H1 (cell line): ENCODE results near the gene IPO11. TPM values are rescaled to one million over a fixed set of nuclear protein-coding genes. Genes with fewer than 3 reads are reported as not detected.

Experiments used
- CTCF ChIA-PET: fragments of 300-600 bp; sonication (Branson Sonifier 250); formaldehyde crosslinking; loops from one replicate; lab custom pipeline; 2021; ENCODE audit not compliant: partially characterized antibody; lab: Charles Lee
- POLR2A ChIA-PET: fragments of 300-600 bp; sonication (Branson Sonifier 250); formaldehyde crosslinking; loops from one replicate; lab custom pipeline; 2021; ENCODE audit warnings: inconsistent platforms; ENCODE audit not compliant: partially characterized antibody; lab: Charles Lee
- DNase-seq, 2 experiments: peaks; one replicate each; pipeline versions ENCODE4 v3.0.0 to v3.0.0-alpha.2; 2010 to 2022; ENCODE audit warnings: low spot score in 2 of 2, low read depth in 1 of 2, mixed read lengths in 1 of 2
- FAIRE-seq: peaks from 2 replicates; lab custom pipeline; 2011; peaks lifted over from hg19 to GRCh38; lab: Jason Lieb, UNC
- H2AFZ ChIP-seq: 2 replicates; pipeline ENCODE4 v1.8.1; 2012; ENCODE audit warnings: low read length, inconsistent platforms
- H2AK5ac ChIP-seq: 2 replicates; pipeline ENCODE4 v1.6.1; 2013; ENCODE audit warnings: low read depth, low read length
- H2BK120ac ChIP-seq: replicated peaks from 2 replicates; pipeline ENCODE3; 2013; ENCODE audit warnings: low read depth, low read length, inconsistent platforms
- H2BK12ac ChIP-seq: 2 replicates; pipeline ENCODE4 v1.6.1; 2013; ENCODE audit warnings: low read depth, low read length
- H2BK15ac ChIP-seq: 2 replicates; pipeline ENCODE4 v1.6.1; 2013; ENCODE audit warnings: low read length
- H2BK20ac ChIP-seq: 2 replicates; pipeline ENCODE4 v1.6.1; 2013; ENCODE audit warnings: low read length
- H2BK5ac ChIP-seq: 2 replicates; pipeline ENCODE4 v1.6.1; 2013; ENCODE audit warnings: low read depth, low read length
- H3K14ac ChIP-seq: 2 replicates; pipeline ENCODE4 v1.6.1; 2013; ENCODE audit warnings: inconsistent platforms; ENCODE audit not compliant: insufficient read length
- H3K18ac ChIP-seq: 2 replicates; pipeline ENCODE4 v1.6.1; 2013; ENCODE audit warnings: low read length; ENCODE audit errors: extremely low read depth
- H3K23ac ChIP-seq: 2 replicates; pipeline ENCODE4 v1.6.1; 2013; ENCODE audit warnings: inconsistent platforms; ENCODE audit not compliant: insufficient read length
- H3K23me2 ChIP-seq: 2 replicates; pipeline ENCODE4 v1.6.1; 2013; ENCODE audit warnings: low read depth, low read length
- H3K27ac ChIP-seq: 2 replicates; pipeline ENCODE4 v1.6.1; 2011; ENCODE audit warnings: low read depth, low read length, inconsistent platforms
- H3K27me3 ChIP-seq, 4 experiments: replicated peaks in 1 of 4; 1 replicate in 1 of 4; 2 replicates in 3 of 4; pipeline versions ENCODE4 v1.6.1 to v1.8.1; 2011 to 2013; ENCODE audit warnings: low read length in 3 of 4, mild to moderate bottlenecking in 3 of 4, inconsistent platforms in 2 of 4, mixed read lengths in 2 of 4, moderate library complexity in 1 of 4; ENCODE audit not compliant: control insufficient read depth in 3 of 4, insufficient read depth in 3 of 4; ENCODE audit errors: extremely low read depth in 1 of 4
- H3K36me3 ChIP-seq, 4 experiments: 2 replicates each; pipeline versions ENCODE4 v1.6.1 to v1.8.1; 2011 to 2013; ENCODE audit warnings: mild to moderate bottlenecking in 4 of 4, low read length in 3 of 4, moderate library complexity in 2 of 4, control low read depth in 1 of 4, inconsistent platforms in 1 of 4; ENCODE audit not compliant: insufficient read depth in 4 of 4, control insufficient read depth in 2 of 4
- H3K4ac ChIP-seq: replicated peaks from 2 replicates; pipeline ENCODE3; 2013; ENCODE audit warnings: low read length, low read depth, mixed read lengths, inconsistent platforms; ENCODE audit not compliant: insufficient read length
- H3K4me1 ChIP-seq, 4 experiments: replicated peaks in 1 of 4; 1 replicate in 1 of 4; 2 replicates in 3 of 4; pipeline versions ENCODE4 v1.6.1 to v1.8.1; 2011 to 2013; ENCODE audit warnings: low read length in 3 of 4, inconsistent platforms in 2 of 4, mixed read lengths in 1 of 4; ENCODE audit not compliant: insufficient read depth in 4 of 4, control insufficient read depth in 3 of 4
- H3K4me2 ChIP-seq, 2 experiments: 2 replicates each; pipeline versions ENCODE4 v1.6.1 to v1.8.1; 2011 to 2013; ENCODE audit warnings: low read depth in 2 of 2, low read length in 2 of 2, control low read depth in 1 of 2, inconsistent platforms in 1 of 2, mild to moderate bottlenecking in 1 of 2; ENCODE audit not compliant: insufficient read depth in 1 of 2
- H3K4me3 ChIP-seq, 4 experiments: fragments of 200-600, 300-600 bp in 1 of 4; sonication (generic), shearing (Covaris generic), sonication (Bioruptor Twin) in 1 of 4; 2 replicates each; pipeline versions ENCODE4 v1.5.1 to v1.8.1; 2011 to 2016; ENCODE audit warnings: low read length in 4 of 4, low read depth in 3 of 4, control low read depth in 2 of 4, inconsistent platforms in 2 of 4, mild to moderate bottlenecking in 2 of 4, mixed read lengths in 1 of 4, moderate library complexity in 1 of 4; ENCODE audit not compliant: insufficient read depth in 2 of 4; ENCODE audit errors: extremely low read depth in 1 of 4
- H3K56ac ChIP-seq: replicated peaks from 2 replicates; pipeline ENCODE3; 2013; ENCODE audit warnings: low read depth, mild to moderate bottlenecking, mixed read lengths, low read length, inconsistent platforms; ENCODE audit not compliant: insufficient read length
- H3K79me1 ChIP-seq: 2 replicates; pipeline ENCODE4 v1.6.1; 2013; ENCODE audit warnings: low read depth, low read length, control low read depth
- H3K79me2 ChIP-seq, 2 experiments: 2 replicates each; pipeline versions ENCODE4 v1.6.1 to v1.8.1; 2012 to 2013; ENCODE audit warnings: low read length in 2 of 2, mild to moderate bottlenecking in 2 of 2, inconsistent platforms in 1 of 2; ENCODE audit not compliant: insufficient read depth in 2 of 2, control insufficient read depth in 1 of 2
- H3K9ac ChIP-seq, 4 experiments: replicated peaks in 1 of 4; 1 replicate in 1 of 4; 2 replicates in 3 of 4; pipeline versions ENCODE4 v1.6.1 to v1.8.1; 2011 to 2013; ENCODE audit warnings: low read depth in 3 of 4, low read length in 3 of 4, control low read depth in 2 of 4, mild to moderate bottlenecking in 2 of 4, moderate library complexity in 2 of 4, inconsistent platforms in 1 of 4; ENCODE audit errors: extremely low read depth in 1 of 4
- H3K9me3 ChIP-seq, 2 experiments: 2 replicates each; pipeline versions ENCODE4 v1.6.1 to v1.8.1; 2012 to 2013; ENCODE audit warnings: mild to moderate bottlenecking in 2 of 2, moderate library complexity in 2 of 2, control low read depth in 1 of 2, inconsistent platforms in 1 of 2, low read depth in 1 of 2, low read length in 1 of 2, mixed read lengths in 1 of 2; ENCODE audit not compliant: insufficient read depth in 2 of 2
- H4K20me1 ChIP-seq, 2 experiments: replicated peaks in 1 of 2; 2 replicates each; pipeline versions ENCODE3 to v1.8.1; 2011 to 2013; ENCODE audit warnings: inconsistent platforms in 2 of 2, low read length in 2 of 2, mild to moderate bottlenecking in 1 of 2; ENCODE audit not compliant: insufficient read depth in 2 of 2, control insufficient read depth in 1 of 2
- H4K5ac ChIP-seq: 2 replicates; pipeline ENCODE4 v1.6.1; 2013; ENCODE audit warnings: low read length, low read depth, mixed read lengths, inconsistent platforms; ENCODE audit not compliant: insufficient read length
- H4K8ac ChIP-seq: 2 replicates; pipeline ENCODE4 v1.8.0; 2013; ENCODE audit warnings: mild to moderate bottlenecking, moderate library complexity, low read length, inconsistent platforms; ENCODE audit not compliant: insufficient read depth; ENCODE audit errors: extremely low read depth
- H4K91ac ChIP-seq: replicated peaks from 2 replicates; pipeline ENCODE3; 2013; ENCODE audit warnings: low read length, mixed read lengths, inconsistent platforms; ENCODE audit not compliant: insufficient read length
- BACH1 ChIP-seq: IDR thresholded peaks from 2 replicates; pipeline ENCODE4 v1.6.1; 2012; ENCODE audit warnings: low read length, improper control_type of control experiment
- CEBPB ChIP-seq: IDR thresholded peaks from 2 replicates; pipeline ENCODE4 v1.6.1; 2012; ENCODE audit warnings: low read depth, low read length
- EGR1 ChIP-seq: IDR thresholded peaks from 2 replicates; pipeline ENCODE4 v1.6.1; 2011; ENCODE audit warnings: low read depth, low read length, borderline replicate concordance
- EZH2 ChIP-seq: fragments of 200-600 bp; sonication (generic); IDR thresholded peaks from 2 replicates; pipeline ENCODE4 v1.7.1; 2012; ENCODE audit warnings: low read depth, mild to moderate bottlenecking, moderate library complexity, low read length, inconsistent platforms; ENCODE audit not compliant: severe bottlenecking
- GABPA ChIP-seq: IDR thresholded peaks from 2 replicates; pipeline ENCODE4 v1.6.1; 2011; ENCODE audit warnings: mild to moderate bottlenecking, low read length, moderate library complexity, borderline replicate concordance; ENCODE audit not compliant: insufficient read depth
- GTF2F1 ChIP-seq: IDR thresholded peaks from 2 replicates; pipeline ENCODE4 v1.6.1; 2012; ENCODE audit warnings: low read depth, low read length, improper control_type of control experiment, borderline replicate concordance
- JUND ChIP-seq: IDR thresholded peaks from 2 replicates; pipeline ENCODE4 v1.6.1; 2011; ENCODE audit warnings: mild to moderate bottlenecking, improper control_type of control experiment, low read length
- KDM1A ChIP-seq: fragments of 200-600, 300-600 bp; sonication (generic); IDR thresholded peaks from 2 replicates; pipeline ENCODE4 v1.7.1; 2016; ENCODE audit warnings: mild to moderate bottlenecking, low read length, borderline replicate concordance
- KDM4A ChIP-seq: IDR thresholded peaks from one replicate; pipeline ENCODE4 v1.7.1; 2012; ENCODE audit warnings: low read depth, mild to moderate bottlenecking, moderate library complexity, low read length, inconsistent platforms; ENCODE audit not compliant: severe bottlenecking
- RNF2 ChIP-seq: fragments of 200-900, 300-1000 bp; sonication (generic); IDR thresholded peaks from 2 replicates; pipeline ENCODE4 v1.7.1; 2016; ENCODE audit warnings: borderline replicate concordance, low read depth, mild to moderate bottlenecking, antibody characterized with exemption, low read length; ENCODE audit not compliant: poor library complexity, severe bottlenecking; ENCODE audit errors: missing control alignments
- RXRA ChIP-seq: IDR thresholded peaks from 2 replicates; pipeline ENCODE4 v1.6.1; 2011; ENCODE audit warnings: low read depth, mild to moderate bottlenecking, low read length, moderate library complexity; ENCODE audit not compliant: insufficient read depth
- TEAD4 ChIP-seq: IDR thresholded peaks from 2 replicates; pipeline ENCODE4 v1.6.1; 2012; ENCODE audit warnings: low read depth, low read length, inconsistent platforms, mixed read lengths
- YY1 ChIP-seq: IDR thresholded peaks from 2 replicates; pipeline ENCODE4 v1.6.1; 2011; ENCODE audit warnings: low read depth, mild to moderate bottlenecking, low read length
- WGBS, 2 experiments: shearing (Covaris generic) in 1 of 2; methylation state at CpG; one replicate each; pipeline versions ENCODE4 v1.1.6 to v1.1.7; 2013 to 2015; ENCODE audit warnings: low lambda C conversion rate in 2 of 2, mixed read lengths in 2 of 2, inconsistent platforms in 1 of 2, low coverage in 1 of 2, missing lambda C conversion rate in 1 of 2; ENCODE audit not compliant: insufficient replicate concordance in 2 of 2, insufficient coverage in 1 of 2, insufficient read length in 1 of 2; ENCODE audit errors: extremely low coverage in 1 of 2, missing lambda C conversion rate in 1 of 2; 5-methylcytosine and 5-hydroxymethylcytosine counted together
- polyA plus RNA-seq, 7 experiments: library from polyadenylated mRNA; depleted of rRNA in 3 of 7; stranded (reverse) in 5 of 7; unstranded in 2 of 7; fragments of >200 nt in 5 of 7; fragments of 200-250 nt in 2 of 7; gene quantifications; 1 replicate in 5 of 7; 2 replicates in 1 of 7; 4 replicates in 1 of 7; pipeline versions ENCODE4 v1.2.1 to v1.2.3, GENCODE V29; 2011 to 2013; ENCODE audit warnings: missing spikeins in 2 of 7, mixed read lengths in 2 of 7
- total RNA-seq: library from RNA; stranded (reverse); fragmentation: NEBNext Ultra II Directional; extraction: Animal tissue kit (Norgen Biotek cat#: 25700); gene quantifications from 2 replicates; pipeline ENCODE4 v1.2.1, GENCODE V29; 2021

The IPO11 gene
- total and polyA plus RNA-seq, 2 of the 8 experiments (the other 6 are each of a cell fraction or from before 2014, with no cell fraction given), result 23.6 to 64.4 TPM

DNA sequence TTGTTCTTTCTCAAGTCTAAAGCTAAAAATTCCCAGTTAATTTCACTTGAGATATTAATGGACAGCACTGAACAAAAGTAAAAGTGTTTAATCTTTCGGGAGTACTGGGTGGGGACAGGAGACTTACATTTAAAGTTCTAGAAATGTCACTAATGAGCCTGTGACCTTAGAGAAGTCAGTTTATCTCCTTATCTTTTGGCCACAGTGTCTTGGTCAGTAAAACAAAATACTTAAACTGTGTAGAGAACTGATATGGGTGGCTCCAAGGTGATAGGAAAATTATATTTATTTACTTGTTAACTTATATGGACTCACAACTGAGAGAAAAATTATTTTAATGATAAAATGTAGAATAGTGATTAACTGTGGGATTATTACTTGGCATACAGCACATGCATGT is 8.9 kb downstream of the IPO11 start:
- no peak overlapping the region for H3K4ac ChIP-seq
- no peaks in the 10 kb centered on the region for H3K36me3 ChIP-seq
- H3K14ac ChIP-seq, result no peak overlapping the region
- no peak overlapping the region for H4K91ac ChIP-seq
- H3K9me3 ChIP-seq, result no peaks in the 10 kb centered on the region
- H3K4me3 ChIP-seq, result no peak overlapping the region
- H3K27ac ChIP-seq, result no peak overlapping the region
- H4K5ac ChIP-seq, result no peak overlapping the region
- FAIRE-seq (no peak), DNase-seq (no peak)
- no peak overlapping the region for H2BK15ac ChIP-seq
- H2AK5ac ChIP-seq, result no peak overlapping the region
- H3K27me3 ChIP-seq, result no peaks in the 10 kb centered on the region
- no peak overlapping the region for H2BK20ac ChIP-seq
- peaks cover 0 to 91% of the 10 kb centered on the region in 2 experiments for H3K79me2 ChIP-seq
- H3K79me1 ChIP-seq, result no peaks in the 10 kb centered on the region; the same call in 1 of the 2 replicates
- no peak overlapping the region for H3K56ac ChIP-seq
- H2BK12ac ChIP-seq, result no peak overlapping the region
- H2BK5ac ChIP-seq, result no peak overlapping the region
- WGBS, 2 experiments, result 91% methylated on average over 1 of the region's 1 CpG; no CpG with 5 or more reads in 1 of the 2 experiments
- H3K23ac ChIP-seq, result no peak overlapping the region
- no peaks in the 10 kb centered on the region for H3K4me1 ChIP-seq
- H2AFZ ChIP-seq, result no peak overlapping the region
- POLR2A ChIA-PET, result interaction anchor here (1.6 to 3.3 kb wide), 3 partner anchors 8 to 18 kb away, joined by 4 to 17 read pairs (median 5); partner anchors contain the start of genes DIMT1 and IPO11
- CTCF ChIA-PET, result interaction anchor here (0.9 to 2.2 kb wide), 3 partner anchors 11 to 39 kb away, joined by 3 to 5 read pairs (median 3); no protein-coding TSS in a partner anchor
- H3K9ac ChIP-seq, result no peak overlapping the region
- no peak overlapping the region for H4K8ac ChIP-seq
- H2BK120ac ChIP-seq, result no peak overlapping the region
- H4K20me1 ChIP-seq, result peaks cover 0 to 2% of the 10 kb centered on the region in 2 experiments
- H3K23me2 ChIP-seq, result no peaks in the 10 kb centered on the region
- H3K18ac ChIP-seq, result no peak overlapping the region
- H3K4me2 ChIP-seq, result no peak overlapping the region
- TF ChIP-seq BACH1 (no peak), GABPA (no peak), JUND (no peak), KDM4A (no peak), RXRA (no peak), KDM1A (no peak), CEBPB (no peak), EGR1 (no peak), GTF2F1 (no peak), YY1 (no peak), TEAD4 (no peak), RNF2 (no peak), EZH2 (no peak)
